Measurements from ENCODE around the gene AVPR2.

The AVPR2 gene

DNA sequence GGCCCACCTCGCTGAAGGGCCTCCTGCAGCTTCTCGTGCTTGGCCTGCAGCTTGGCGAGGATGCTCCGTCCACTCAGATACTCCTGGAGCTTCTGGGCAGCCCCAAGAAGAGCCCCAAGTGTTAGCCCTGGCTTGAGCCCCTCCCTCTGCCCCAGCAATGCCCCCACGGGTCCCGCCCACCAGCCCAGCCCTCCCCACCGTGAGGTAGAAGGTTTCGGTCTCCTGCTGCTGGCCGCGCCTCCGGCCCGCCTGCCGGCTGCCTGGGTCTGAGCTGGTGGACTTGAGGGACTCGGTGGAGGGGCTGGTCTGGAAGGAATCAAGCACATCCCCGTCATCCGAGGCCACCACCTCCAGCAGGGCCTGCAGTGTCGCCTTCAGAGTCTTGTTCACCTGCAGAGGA, 8.7 kb downstream of the AVPR2 start:
- no peaks in the 10 kb centered on the region for H3K9me3 Mint-ChIP-seq
- H3K4me3 Mint-ChIP-seq = no peak overlapping the region
- peaks cover 9% of the 10 kb centered on the region for H3K4me1 Mint-ChIP-seq
- ATAC-seq = no peak
- H3K27ac Mint-ChIP-seq = no peak overlapping the region
- no peak for DNase-seq (ENCODE audit: low spot score in 2 of 2)
- H3K36me3 Mint-ChIP-seq = peaks cover 62% of the 10 kb centered on the region

DNA sequence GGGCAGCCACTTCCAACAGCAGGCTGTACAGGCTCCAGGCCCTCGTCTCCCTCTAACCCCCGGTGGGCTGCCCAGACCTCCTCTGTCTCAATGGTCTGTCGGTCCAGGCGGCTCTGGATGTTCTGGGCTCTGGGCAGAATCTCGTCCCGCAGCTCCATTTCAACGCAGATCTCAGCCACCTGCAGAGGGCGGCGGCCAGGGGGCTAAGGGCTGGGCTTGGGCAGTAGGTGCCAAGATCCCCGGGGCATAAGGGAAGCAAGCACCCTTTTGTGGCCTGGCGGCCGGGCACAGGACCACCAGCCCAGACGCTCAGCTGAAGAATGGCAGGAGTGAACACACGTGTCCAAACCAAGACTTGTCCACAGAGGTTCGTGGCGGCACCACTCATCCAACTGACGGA, 9.2 kb downstream of the AVPR2 start:
- H3K4me3 Mint-ChIP-seq = no peak overlapping the region
- no peak for ATAC-seq
- H3K9me3 Mint-ChIP-seq = no peaks in the 10 kb centered on the region
- H3K36me3 Mint-ChIP-seq = peaks cover 57% of the 10 kb centered on the region
- peaks cover 9% of the 10 kb centered on the region for H3K4me1 Mint-ChIP-seq
- no peak for DNase-seq (ENCODE audit: low spot score in 2 of 2)
- no peak overlapping the region for H3K27ac Mint-ChIP-seq

DNA sequence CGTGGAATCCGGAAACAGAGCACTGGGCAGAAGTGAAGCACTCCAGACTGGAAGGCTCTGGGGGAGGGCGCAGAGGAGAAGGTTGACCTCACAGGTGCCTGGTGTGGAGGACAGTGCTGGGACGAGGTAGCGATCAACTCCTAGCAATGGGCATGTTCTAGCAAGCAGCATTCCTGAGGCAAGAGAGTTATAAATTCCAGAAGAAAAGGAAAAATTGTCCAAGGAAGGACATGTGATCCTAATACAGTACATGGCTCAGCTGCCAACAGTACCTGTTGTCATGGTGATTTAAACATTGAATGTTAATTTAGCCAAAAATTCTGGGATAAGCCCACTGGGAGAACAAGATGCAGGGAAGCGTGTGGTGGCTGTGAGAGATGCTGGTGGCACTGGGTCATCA, 13.4 kb downstream of the AVPR2 start:
- ATAC-seq (no peak), DNase-seq (ENCODE audit: low spot score in 2 of 2) (no peak)
- Mint-ChIP-seq H3K27ac (no peak overlapping the region), H3K4me1 (peaks cover 21% of the 10 kb centered on the region), H3K4me3 (no peak overlapping the region), H3K36me3 (peaks cover 56% of the 10 kb centered on the region), H3K9me3 (no peaks in the 10 kb centered on the region)

DNA sequence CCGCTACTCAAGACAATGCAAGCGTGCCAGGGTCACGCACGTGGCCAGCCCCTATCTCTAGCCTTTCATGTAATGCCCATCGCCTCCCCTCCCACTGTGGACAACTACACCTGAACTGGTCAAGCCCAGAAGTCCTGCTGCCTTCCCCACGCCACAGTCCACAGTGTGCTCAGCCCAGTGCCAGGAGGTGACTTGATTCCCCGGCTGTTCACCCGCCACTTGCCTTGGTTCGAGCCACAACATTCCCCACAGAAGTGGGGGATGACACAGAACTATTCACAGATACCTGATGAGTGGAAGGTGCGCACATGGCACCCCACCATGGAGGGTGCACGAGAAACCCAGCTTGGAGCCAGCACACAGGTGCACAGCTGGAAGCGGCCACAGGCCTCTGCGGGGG, 14.8 kb downstream of the AVPR2 start:
- Mint-ChIP-seq H3K4me1 (peaks cover 32% of the 10 kb centered on the region), H3K27ac (no peak overlapping the region), H3K36me3 (peaks cover 54% of the 10 kb centered on the region), H3K4me3 (no peak overlapping the region), H3K9me3 (no peaks in the 10 kb centered on the region)
- DNase-seq (ENCODE audit: low spot score in 2 of 2) (no peak), ATAC-seq (no peak)

DNA sequence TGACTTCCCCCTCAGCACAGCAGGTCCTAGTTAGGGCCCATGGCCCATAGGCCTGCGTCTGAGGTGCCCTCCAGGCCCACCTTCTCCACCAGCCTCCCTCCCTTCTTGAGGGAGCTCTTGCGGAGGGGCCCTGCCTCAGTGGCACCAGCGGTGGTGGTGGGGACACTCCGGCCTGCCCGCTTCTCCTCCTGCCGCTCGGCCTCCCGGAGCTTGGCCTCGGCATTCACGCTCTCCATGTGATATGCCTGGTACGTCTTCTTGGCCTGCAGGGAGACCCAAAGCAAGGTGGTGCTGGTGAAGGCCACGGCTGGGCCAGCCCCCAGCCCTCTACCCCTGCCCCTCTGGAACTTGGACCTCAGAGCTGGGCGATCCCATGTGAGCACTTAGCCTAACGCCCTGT, 16.1 kb downstream of the AVPR2 start:
- Mint-ChIP-seq H3K4me1 (peaks cover 40% of the 10 kb centered on the region), H3K9me3 (no peaks in the 10 kb centered on the region), H3K4me3 (no peak overlapping the region), H3K36me3 (peaks cover 50% of the 10 kb centered on the region), H3K27ac (peak overlapping the region; percentile 12)
- no peak for DNase-seq (ENCODE audit: low spot score in 2 of 2)
- ATAC-seq = no peak

DNA sequence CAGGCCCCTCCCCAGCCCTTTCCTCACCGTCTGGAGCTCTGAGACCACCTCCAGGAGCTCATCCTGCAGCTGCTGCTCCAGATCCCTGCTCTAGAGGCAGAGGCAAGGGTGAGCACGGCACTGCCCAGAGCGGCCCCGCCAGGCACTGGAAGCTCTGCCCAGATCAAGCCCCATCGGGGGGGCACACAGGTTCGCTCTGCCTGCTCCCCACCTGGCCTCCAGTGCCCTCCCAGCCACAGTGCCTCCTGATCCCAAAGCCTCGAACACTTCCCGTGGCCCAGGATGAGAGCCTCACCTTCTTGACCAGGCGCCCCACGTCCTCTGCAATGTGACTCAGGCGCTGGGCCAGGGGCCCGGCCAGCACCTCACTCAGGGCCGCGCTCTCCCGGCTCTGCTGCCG, 16.6 kb downstream of the AVPR2 start:
- ATAC-seq (no peak), DNase-seq (ENCODE audit: low spot score in 2 of 2) (no peak)
- H3K4me1 Mint-ChIP-seq = peaks cover 43% of the 10 kb centered on the region
- no peaks in the 10 kb centered on the region for H3K9me3 Mint-ChIP-seq
- no peak overlapping the region for H3K4me3 Mint-ChIP-seq
- H3K27ac Mint-ChIP-seq = peak overlapping the region; percentile 12
- peaks cover 45% of the 10 kb centered on the region for H3K36me3 Mint-ChIP-seq

DNA sequence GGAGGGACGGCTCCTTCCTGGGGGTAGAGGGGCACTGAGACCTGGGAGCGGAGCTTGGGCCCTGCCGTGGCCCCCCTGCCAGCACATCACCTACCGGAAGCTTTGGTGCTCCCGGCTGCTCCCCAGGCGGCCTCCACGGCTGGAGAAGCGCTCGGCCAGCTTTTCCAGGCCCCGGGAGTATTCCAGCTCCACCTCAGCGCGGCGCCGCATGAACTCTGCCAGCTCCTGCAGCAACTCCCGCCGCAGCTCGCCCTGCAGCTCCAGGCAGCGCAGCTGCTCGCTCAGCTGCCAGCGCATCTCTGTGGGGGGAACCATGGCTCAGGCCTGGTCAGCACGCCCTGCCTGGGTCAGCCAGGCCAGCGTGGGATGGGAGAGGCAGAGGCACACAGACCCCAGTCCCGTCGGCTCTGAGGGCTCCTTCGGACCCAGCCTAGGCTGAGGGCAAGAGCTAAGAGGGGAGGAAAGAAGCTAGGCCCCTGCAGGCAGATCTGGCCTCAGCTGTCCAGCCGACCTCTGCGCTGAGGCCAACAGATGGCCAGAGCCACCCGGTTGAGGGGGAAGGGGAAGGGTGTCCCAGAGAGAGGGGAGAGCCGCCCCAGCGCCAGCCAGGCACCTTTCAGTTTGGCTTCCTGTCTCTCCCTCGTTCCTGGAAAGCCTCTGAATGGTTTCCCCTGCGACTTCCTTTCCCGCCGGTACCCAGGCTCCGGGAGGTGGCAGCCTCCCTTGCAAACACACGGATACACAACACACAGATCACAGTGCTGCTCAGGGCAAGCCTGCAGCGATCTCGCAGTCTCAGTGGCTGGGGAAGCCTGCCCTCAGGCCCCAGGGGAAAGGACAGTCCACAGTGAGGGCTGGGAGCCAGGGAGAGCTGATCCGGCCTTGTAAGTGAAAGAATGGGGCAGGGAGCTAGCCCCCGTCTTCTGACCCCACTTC, 17.3 kb downstream of the AVPR2 start:
- ATAC-seq (no peak), DNase-seq (ENCODE audit: low spot score in 2 of 2) (no peak)
- H3K4me3 Mint-ChIP-seq = peak overlapping the region; percentile 90
- H3K9me3 Mint-ChIP-seq = no peaks in the 10 kb centered on the region
- peak overlapping the region; percentile 93 for H3K27ac Mint-ChIP-seq
- H3K4me1 Mint-ChIP-seq = peaks cover 40% of the 10 kb centered on the region
- peaks cover 40% of the 10 kb centered on the region for H3K36me3 Mint-ChIP-seq

DNA sequence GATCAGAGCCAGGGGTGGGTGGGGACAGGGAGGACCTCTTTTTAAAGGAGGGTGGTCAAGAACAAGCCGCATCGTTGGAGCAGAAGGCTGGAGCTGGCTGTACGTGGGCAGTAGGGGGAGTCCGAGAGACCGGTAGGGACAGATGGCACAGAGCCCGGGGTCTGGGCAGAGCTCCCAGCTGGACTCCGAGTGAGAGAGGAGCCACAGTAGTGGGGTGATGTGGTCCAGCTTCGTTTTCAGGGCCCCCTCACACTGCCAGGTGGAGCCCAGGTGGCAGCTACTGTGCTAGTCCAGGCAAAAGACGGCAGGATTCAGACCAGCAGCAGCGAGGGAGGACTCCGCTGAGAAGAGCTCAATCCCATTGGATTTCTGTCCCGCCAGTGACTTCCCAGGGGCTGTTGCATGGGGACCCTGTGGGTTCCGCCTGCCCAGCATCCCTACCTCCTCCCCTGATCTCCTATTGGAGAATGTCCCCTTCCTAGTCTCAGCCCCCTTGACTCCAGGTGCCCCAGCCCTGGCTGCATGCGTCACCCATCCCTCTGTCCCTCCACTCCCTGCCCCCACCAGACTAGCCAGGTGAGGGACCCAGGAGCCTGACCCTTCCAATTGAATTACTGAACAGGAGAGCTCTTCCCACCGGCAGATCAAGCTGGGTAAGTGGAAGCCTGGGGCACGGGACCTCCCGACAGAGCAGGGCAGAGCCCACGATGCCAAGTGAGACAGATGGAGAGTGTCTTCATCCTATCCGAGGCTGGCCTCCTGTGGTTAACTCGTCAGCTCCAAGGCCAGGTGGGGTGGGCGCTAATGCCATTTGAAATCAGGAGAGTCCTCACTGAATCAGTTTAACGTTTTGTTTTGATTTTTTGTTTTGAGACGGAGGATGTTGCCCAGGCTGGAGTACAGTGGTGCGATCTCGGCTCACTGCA, 18.7 kb downstream of the AVPR2 start:
- Mint-ChIP-seq H3K36me3 (peaks cover 32% of the 10 kb centered on the region), H3K4me3 (peak overlapping the region; percentile 90), H3K4me1 (peaks cover 39% of the 10 kb centered on the region), H3K27ac (peak overlapping the region; percentile 93), H3K9me3 (no peaks in the 10 kb centered on the region)
- ATAC-seq = no peak
- DNase-seq (ENCODE audit: low spot score in 2 of 2) = no peak

DNA sequence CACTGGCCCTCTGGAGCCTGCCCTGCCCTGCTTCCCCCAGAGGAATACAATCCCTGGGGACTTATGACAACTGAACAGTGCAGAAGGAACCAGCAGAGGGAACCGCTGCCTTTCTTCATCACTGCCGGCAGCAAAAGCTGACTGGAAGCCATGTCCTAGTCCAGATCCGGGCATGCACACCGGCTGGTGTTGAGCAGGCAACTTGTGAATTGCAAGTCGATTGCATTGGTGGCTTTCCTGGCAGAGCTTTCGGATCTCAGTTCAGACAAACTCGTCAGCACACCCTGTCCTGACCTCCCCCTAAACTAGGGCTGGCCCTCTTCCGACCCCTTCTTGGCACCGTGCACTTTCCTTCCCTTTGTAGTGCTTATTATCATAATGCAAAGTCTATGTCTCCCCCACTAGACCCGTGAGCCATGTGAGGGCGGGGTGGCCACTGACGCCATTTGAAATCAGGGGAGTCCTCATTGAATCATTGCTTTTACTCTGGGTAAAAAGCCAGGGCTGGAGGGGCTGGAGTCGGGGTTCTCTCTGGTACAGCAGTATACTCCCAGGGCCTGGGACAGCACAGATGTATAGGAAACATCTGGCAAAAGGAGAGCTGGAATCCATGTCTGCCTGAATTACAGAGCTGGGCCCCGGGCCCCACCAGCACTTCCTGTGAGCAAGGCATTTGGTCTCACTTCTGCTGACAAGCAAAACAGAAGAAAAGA, 19.8 kb downstream of the AVPR2 start:
- Mint-ChIP-seq H3K36me3 (peaks cover 42% of the 10 kb centered on the region), H3K4me1 (peaks cover 44% of the 10 kb centered on the region), H3K27ac (peak overlapping the region; percentile 93), H3K9me3 (no peaks in the 10 kb centered on the region), H3K4me3 (peak overlapping the region; percentile 90)
- DNase-seq (ENCODE audit: low spot score in 2 of 2) = no peak
- no peak for ATAC-seq

DNA sequence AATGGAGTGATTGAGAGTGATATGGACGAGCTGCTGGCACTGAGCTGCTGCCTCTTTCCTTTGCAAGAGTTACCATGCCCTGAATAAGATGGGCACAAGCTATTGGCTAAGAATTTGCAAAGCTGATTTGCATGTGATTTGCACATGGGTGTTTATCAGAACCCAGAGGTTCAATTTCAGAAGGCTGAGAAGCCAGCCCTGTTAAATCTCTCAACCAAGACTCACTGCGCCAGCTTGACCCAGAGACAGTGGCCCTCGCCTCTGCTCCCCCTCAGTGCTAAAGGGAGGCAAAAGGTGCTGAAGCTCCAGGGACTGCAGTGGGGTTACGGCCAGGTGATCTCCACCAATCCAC, 20.9 kb downstream of the AVPR2 start:
- DNase-seq (ENCODE audit: low spot score in 2 of 2) (peak in 1 of 2 donors; percentile 63), ATAC-seq (no peak)
- Mint-ChIP-seq H3K4me1 (peaks cover 44% of the 10 kb centered on the region), H3K27ac (peak overlapping the region; percentile 93), H3K36me3 (peaks cover 32% of the 10 kb centered on the region), H3K9me3 (no peaks in the 10 kb centered on the region), H3K4me3 (peak overlapping the region; percentile 90)

DNA sequence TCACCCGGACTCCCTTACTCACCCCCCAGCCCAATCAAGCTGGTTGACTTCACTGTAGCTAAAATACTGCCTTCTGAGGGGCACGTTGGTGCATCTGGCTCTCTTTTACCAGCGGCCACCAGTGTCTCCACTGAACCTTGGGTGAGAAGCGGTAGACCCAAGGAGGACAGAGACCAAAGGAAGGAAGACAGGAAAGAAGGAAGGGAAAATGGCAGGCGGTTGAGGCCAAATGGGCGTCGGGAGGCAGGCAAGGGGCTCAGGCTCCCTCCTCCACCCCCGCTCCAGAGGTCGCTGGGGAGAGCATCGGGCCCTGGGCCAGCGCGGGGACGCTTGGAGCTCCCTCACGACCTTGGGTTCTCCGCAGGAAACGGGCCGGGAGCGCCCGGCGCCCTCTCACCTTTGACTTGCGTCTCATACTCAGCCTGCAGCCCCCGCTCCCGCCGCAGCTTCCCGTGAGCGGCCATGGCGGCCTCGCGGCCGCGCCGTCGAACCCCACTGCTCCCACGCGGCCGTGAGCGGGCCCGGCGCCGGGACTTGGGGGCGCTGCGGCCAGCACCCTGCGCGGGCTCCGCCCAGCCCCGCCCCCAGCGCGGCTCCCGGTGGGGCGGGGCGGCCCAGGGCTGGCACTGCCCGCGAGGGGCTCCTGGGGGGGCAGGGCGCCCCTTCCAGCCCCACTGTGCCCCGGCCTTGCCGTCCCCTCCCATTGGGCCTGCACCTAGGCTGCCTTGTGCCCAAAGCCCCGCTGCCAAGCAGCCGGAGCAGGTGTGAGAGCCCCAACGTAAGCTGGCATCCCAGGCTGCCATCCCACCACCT, 21.5 kb downstream of the AVPR2 start, which contains the start of gene ARHGAP4:
Gene ARHGAP4 (minus strand): TSS at position 526 of the 813 bp plus-strand sequence. CDS start 62 bp downstream, at position 464.
- Mint-ChIP-seq H3K4me1 (peaks cover 44% of the 10 kb centered on the region), H3K9me3 (no peaks in the 10 kb centered on the region), H3K27ac (peak within 1 kb of the TSS; percentile 93), H3K36me3 (peaks cover 32% of the 10 kb centered on the region), H3K4me3 (peak within 1 kb of the TSS; percentile 90)
- DNase-seq (ENCODE audit: low spot score in 2 of 2) (peak; percentile 26 to 76), ATAC-seq (peak; percentile 25)

DNA sequence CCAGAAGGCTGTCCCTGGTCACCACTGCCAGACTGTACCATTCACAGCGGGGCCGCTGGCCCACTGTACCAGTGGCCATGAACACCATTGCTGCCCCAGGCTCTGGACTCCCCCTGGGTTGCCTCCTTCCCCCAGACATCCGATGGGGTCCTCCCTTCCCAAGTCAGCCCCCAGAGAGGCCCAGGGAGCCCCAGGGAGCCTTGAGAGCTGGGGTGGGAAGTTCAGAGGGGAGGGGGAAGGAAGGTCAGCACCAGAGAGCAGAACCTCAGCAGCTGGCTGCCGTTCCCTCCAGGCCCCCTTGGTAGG, 22.0 kb downstream of the AVPR2 start:
- H3K36me3 Mint-ChIP-seq = peaks cover 37% of the 10 kb centered on the region

DNA sequence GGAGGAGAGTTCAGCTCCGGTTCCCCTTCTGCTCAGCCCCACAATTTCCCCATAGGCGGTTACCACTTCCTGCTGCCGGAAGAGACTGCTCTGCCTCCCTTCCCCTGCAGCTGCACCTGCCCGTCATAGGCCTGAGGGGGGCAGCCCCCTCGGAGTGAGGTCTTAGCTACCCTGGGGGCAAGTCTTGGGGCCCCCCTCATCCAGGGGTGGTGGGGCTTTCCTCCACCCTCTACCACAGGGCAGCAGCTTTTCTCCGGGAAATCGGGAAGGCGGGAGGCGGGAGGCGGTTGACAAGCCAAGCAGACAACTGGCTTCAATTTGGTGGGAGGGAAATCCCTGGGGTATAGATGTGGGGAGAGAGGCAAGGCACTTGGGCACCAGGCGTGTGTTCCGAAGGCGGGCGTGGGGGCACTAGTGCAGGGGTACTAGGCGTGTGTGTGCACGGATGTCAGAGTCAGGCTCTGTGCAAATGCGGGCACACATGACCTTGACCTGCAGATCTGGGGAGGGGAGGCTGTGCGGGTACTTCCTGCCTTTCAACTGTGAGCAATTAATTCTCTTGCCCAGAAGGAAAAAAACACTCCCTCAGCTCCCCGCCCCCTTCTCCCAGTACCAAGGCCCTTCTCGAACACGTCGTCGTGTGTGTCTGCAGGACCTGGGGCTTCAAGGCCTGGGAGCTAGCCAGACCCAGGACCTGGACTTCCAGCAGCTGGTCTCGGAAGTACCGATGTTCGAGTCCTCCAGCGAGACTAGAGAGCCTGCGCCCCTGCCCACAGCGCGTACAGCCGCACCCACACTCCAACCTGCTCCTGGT, 22.6 kb downstream of the AVPR2 start:
- peak overlapping the region; percentile 90 for H3K4me3 Mint-ChIP-seq
- H3K36me3 Mint-ChIP-seq = peaks cover 43% of the 10 kb centered on the region
- no peak for DNase-seq (ENCODE audit: low spot score in 2 of 2)
- peaks cover 49% of the 10 kb centered on the region for H3K4me1 Mint-ChIP-seq
- peak overlapping the region; percentile 93 for H3K27ac Mint-ChIP-seq
- peak; percentile 62 for ATAC-seq
- H3K9me3 Mint-ChIP-seq = no peaks in the 10 kb centered on the region

More for the DNA sequence above, 22.0 kb downstream of the AVPR2 start:
- ATAC-seq = peak; percentile 2
- Mint-ChIP-seq H3K27ac (peak overlapping the region; percentile 93), H3K4me3 (peak overlapping the region; percentile 90), H3K9me3 (no peaks in the 10 kb centered on the region), H3K4me1 (peaks cover 49% of the 10 kb centered on the region)
- DNase-seq (ENCODE audit: low spot score in 2 of 2) = peak in 1 of 2 donors; percentile 34

DNA sequence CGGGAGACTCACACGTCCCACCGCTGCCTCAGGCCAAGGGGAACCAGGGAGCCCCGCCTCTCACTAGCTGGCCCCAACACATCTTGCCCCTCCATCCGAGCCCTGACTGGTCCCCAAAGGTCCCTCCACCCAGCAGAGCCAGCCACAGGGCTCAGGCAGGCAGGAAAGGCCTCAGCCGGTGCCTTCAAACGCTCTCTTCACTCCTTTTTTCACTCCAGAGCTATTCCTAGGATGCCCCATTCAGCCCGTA, 23.1 kb downstream of the AVPR2 start:
- Mint-ChIP-seq H3K36me3 (peaks cover 48% of the 10 kb centered on the region), H3K4me1 (peaks cover 44% of the 10 kb centered on the region), H3K27ac (peak overlapping the region; percentile 93), H3K4me3 (peak overlapping the region; percentile 90), H3K9me3 (no peaks in the 10 kb centered on the region)
- no peak for DNase-seq (ENCODE audit: low spot score in 2 of 2)
- ATAC-seq = no peak
